K562 (cell line): ENCODE measurements around the gene VWA5B1. TPM values are rescaled to one million over a fixed set of nuclear protein-coding genes. Genes with fewer than 3 reads are reported as not detected.

Source experiments
- ATAC-seq: fragments of 200-7000 bp; cut with Tn5 transposase; 3 replicates; pipeline ENCODE4 v1.9.1; 2020; ENCODE audit warnings: moderate library complexity
- BruUV-seq: library from RNA; stranded (reverse); fragments of 400-500 nt; replicated peaks from 2 replicates; lab custom pipeline; 2021; lab: Mats Ljungman, UMichigan
- CTCF ChIA-PET: fragments of 300-600 bp; formaldehyde crosslinking; extraction: SDS; loops from one replicate; lab custom pipeline; 2021; ENCODE audit warnings: low intra/inter-chr PET ratio; lab: Yijun Ruan, JAX
- POLR2A ChIA-PET: fragments of 300-600, 350-650 bp; sonication (Branson Sonifier 250); formaldehyde crosslinking; extraction: SDS; loops from one replicate; lab custom pipeline; 2021; ENCODE audit warnings: antibody characterized with exemption, inconsistent platforms; lab: Yijun Ruan, JAX
- DNase-seq, 4 experiments: peaks; one replicate each; pipeline versions ENCODE4 v3.0.0 to v3.0.0-alpha.2; 2011 to 2018; ENCODE audit warnings: low spot score in 3 of 4, mixed read lengths in 3 of 4; ENCODE audit errors: extremely low read depth in 1 of 4
- FAIRE-seq: peaks from 2 replicates; lab custom pipeline; 2011; peaks lifted over from hg19 to GRCh38; lab: Jason Lieb, UNC
- H2AFZ ChIP-seq: 2 replicates; pipeline ENCODE4 v1.6.0; 2011; ENCODE audit warnings: low read depth, low read length, control low read depth, inconsistent platforms
- H3K27ac ChIP-seq: fragments of 200-600 bp; 3 replicates; pipeline ENCODE4 v1.8.0; 2011; ENCODE audit warnings: low read depth, mild to moderate bottlenecking, control low read depth, inconsistent platforms, low read length, moderate library complexity, mixed read lengths; ENCODE audit errors: extremely low read depth
- H3K27me3 ChIP-seq, 2 experiments: fragments of 300-600 bp in 1 of 2; 2 replicates in 1 of 2; 3 replicates in 1 of 2; pipeline versions ENCODE4 v1.6.0 to v1.8.0; 2011; ENCODE audit warnings: inconsistent platforms in 2 of 2, low read length in 2 of 2, mild to moderate bottlenecking in 1 of 2, mixed read lengths in 1 of 2, moderate library complexity in 1 of 2; ENCODE audit not compliant: control insufficient read depth in 2 of 2, insufficient read depth in 2 of 2
- H3K36me3 ChIP-seq: fragments of 300-600 bp; 3 replicates; pipeline ENCODE4 v1.8.0; 2011; ENCODE audit warnings: mild to moderate bottlenecking, low read length, inconsistent platforms; ENCODE audit not compliant: control insufficient read depth, insufficient read depth
- H3K4me1 ChIP-seq, 2 experiments: fragments of 200-600 bp in 1 of 2; replicated peaks in 1 of 2; 2 replicates in 1 of 2; 3 replicates in 1 of 2; pipeline versions ENCODE4 v1.5.1 to v1.8.0; 2011; ENCODE audit warnings: inconsistent platforms in 2 of 2, low read length in 2 of 2, mild to moderate bottlenecking in 1 of 2, mixed read lengths in 1 of 2, moderate library complexity in 1 of 2; ENCODE audit not compliant: control insufficient read depth in 2 of 2, insufficient read depth in 2 of 2
- H3K4me2 ChIP-seq: 2 replicates; pipeline ENCODE4 v1.6.1; 2011; ENCODE audit warnings: low read length, control low read depth, inconsistent platforms, mixed read lengths; ENCODE audit not compliant: insufficient read depth
- H3K4me3 ChIP-seq: fragments of 200-600 bp; sonication (generic), shearing (Covaris generic); 2 replicates; pipeline ENCODE4 v1.5.1; 2016; ENCODE audit warnings: control low read depth, inconsistent platforms
- H3K79me2 ChIP-seq: fragments of 200-600 bp; 3 replicates; pipeline ENCODE4 v1.8.0; 2011; ENCODE audit warnings: low read length, inconsistent platforms; ENCODE audit not compliant: control insufficient read depth, insufficient read depth
- H3K9ac ChIP-seq, 2 experiments: 2 replicates each; pipeline versions ENCODE4 v1.6.0 to v1.6.1; 2011; ENCODE audit warnings: low read depth in 2 of 2, low read length in 2 of 2, control low read depth in 1 of 2, inconsistent platforms in 1 of 2, mild to moderate bottlenecking in 1 of 2, mixed read lengths in 1 of 2; ENCODE audit not compliant: insufficient read depth in 1 of 2
- H3K9me1 ChIP-seq: one replicate; pipeline ENCODE4 v1.6.0; 2011; ENCODE audit warnings: inconsistent platforms, mild to moderate bottlenecking, low read length, moderate library complexity; ENCODE audit not compliant: control insufficient read depth, insufficient read depth
- H3K9me3 ChIP-seq: replicated peaks from 2 replicates; pipeline ENCODE4 v1.5.1; 2011; ENCODE audit warnings: low read depth, low read length, inconsistent platforms; ENCODE audit not compliant: control insufficient read depth, insufficient read depth
- H4K20me1 ChIP-seq: replicated peaks from 2 replicates; pipeline ENCODE4 v1.6.1; 2011; ENCODE audit warnings: low read length, inconsistent platforms, mixed read lengths; ENCODE audit not compliant: control insufficient read depth, insufficient read depth
- EZH2 ChIP-seq: IDR thresholded peaks from 2 replicates; pipeline ENCODE4 v1.6.1; 2012; ENCODE audit warnings: low read depth, mild to moderate bottlenecking, inconsistent platforms, low read length, borderline replicate concordance
- HDAC1 ChIP-seq, 2 experiments: fragments of 450-650 bp; IDR thresholded peaks; 2 replicates each; pipeline ENCODE4 v1.6.1; 2016 to 2017; ENCODE audit warnings: inconsistent platforms in 1 of 2, mild to moderate bottlenecking in 1 of 2, moderate library complexity in 1 of 2
- IRF2 ChIP-seq: sonication (generic); formaldehyde crosslinking; IDR thresholded peaks from 2 replicates; pipeline ENCODE4 v1.8.1; 2022; ENCODE audit warnings: mild to moderate bottlenecking, missing genetic modification reagents
- JUND ChIP-seq, 2 experiments: IDR thresholded peaks; 2 replicates in 1 of 2; 3 replicates in 1 of 2; pipeline ENCODE4 v1.6.1; 2011; ENCODE audit warnings: borderline replicate concordance in 2 of 2, low read depth in 2 of 2, low read length in 2 of 2, improper control_type of control experiment in 1 of 2, missing biosample characterization in 1 of 2, missing genetic modification characterization in 1 of 2, missing genetic modification reagents in 1 of 2
- PHF20 ChIP-seq: fragments of 450-650 bp; IDR thresholded peaks from 2 replicates; pipeline ENCODE4 v1.6.1; 2018; ENCODE audit not compliant: partially characterized antibody
- PYGO2 ChIP-seq: fragments of 450-650 bp; IDR thresholded peaks from 2 replicates; pipeline ENCODE4 v1.6.1; 2016; ENCODE audit warnings: mild to moderate bottlenecking, missing genetic modification characterization, moderate library complexity, missing compliant biosample characterization
- ZBTB7A ChIP-seq: IDR thresholded peaks from 2 replicates; pipeline ENCODE4 v1.6.1; 2011; ENCODE audit warnings: low read depth, mild to moderate bottlenecking, low read length, moderate library complexity, borderline replicate concordance; ENCODE audit not compliant: control insufficient read depth
- ZNF174 ChIP-seq: fragments of 250-450 bp; sonication (Bioruptor Pico); IDR thresholded peaks from 2 replicates; pipeline ENCODE4 v1.4.0; 2020; ENCODE audit warnings: mild to moderate bottlenecking
- ZNF316 ChIP-seq: fragments of 450-650 bp; IDR thresholded peaks from 2 replicates; pipeline ENCODE4 v1.6.1; 2016
- WGBS: fragments of 100-300 bp; shearing (Covaris generic); methylation state at CpG from one replicate; pipeline ENCODE4 v1.1.6; 2016; ENCODE audit warnings: low coverage, mixed read lengths; ENCODE audit not compliant: insufficient coverage; ENCODE audit errors: missing lambda C conversion rate; 5-methylcytosine and 5-hydroxymethylcytosine counted together
- in situ Hi-C: fragments of 300-500 bp; cut with MboI; formaldehyde crosslinking; loops from 4 replicates; pipeline ENCODE4 v1.15.0; 2018; ENCODE audit warnings: inconsistent platforms, mixed read lengths
- intact Hi-C: fragments of 100-400 bp; cut with micrococcal nuclease; formaldehyde crosslinking; loops from 2 replicates; pipeline ENCODE4 v1.14.2; 2022
- polyA plus RNA-seq, 8 experiments: library from polyadenylated mRNA; depleted of rRNA in 4 of 8; stranded (reverse) in 5 of 8; unstranded in 3 of 8; fragments of >200 nt; fragmentation: Nextera tagmentation in 2 of 8; fragmentation: Illumina TruSeq in 1 of 8; extraction: Ambion mirVana in 2 of 8; extraction: Trizol in 1 of 8; gene quantifications; 2 replicates each; pipeline versions ENCODE4 v1.2.1 to v1.2.3, GENCODE V29; 2011 to 2014; ENCODE audit warnings: inconsistent platforms in 1 of 8, missing spikeins in 1 of 8
- total RNA-seq, 7 experiments: library from RNA; depleted of rRNA in 6 of 7; stranded (reverse); fragments of >200 nt in 6 of 7; fragmentation: Illumina TruSeq in 2 of 7; extraction: Trizol in 2 of 7; gene quantifications; 2 replicates each; pipeline versions ENCODE4 v1.2.1 to v1.2.3, GENCODE V29; 2011 to 2021; ENCODE audit warnings: low replicate concordance in 1 of 7

The VWA5B1 gene
- total and polyA plus RNA-seq, 9 of the 15 experiments (the other 6 are each of a cell fraction or from before 2014, with no cell fraction given), result not detected

DNA sequence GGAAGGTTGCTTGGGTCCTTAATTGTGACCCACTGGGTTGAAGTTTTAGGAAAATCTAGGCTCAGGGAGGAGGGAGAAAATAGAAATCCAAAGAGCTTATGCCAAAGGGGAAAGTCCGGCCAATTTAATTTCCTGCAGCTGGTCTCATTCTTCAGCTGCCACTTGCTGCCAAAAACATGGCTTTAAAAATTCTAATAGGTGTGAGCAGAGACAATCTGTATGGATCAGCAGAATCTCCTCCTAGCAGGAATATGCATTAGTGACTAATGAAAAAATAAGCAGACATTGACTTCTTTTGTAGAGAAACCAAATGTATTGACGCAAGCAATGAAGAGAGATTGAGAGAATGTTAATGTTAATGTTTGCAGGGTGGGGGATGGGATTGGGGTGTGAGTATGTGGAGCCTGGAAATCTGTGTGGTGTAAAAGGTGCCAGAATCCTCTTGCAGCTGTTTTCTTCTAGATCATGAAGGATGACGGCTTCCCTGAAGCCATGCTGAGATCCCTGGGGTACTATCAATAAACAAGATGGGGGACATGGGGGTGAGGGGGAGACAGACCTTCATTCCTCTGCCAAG, 35.3 kb downstream of the VWA5B1 start:
- no peaks in the 10 kb centered on the region for H3K9me3 ChIP-seq
- H3K79me2 ChIP-seq, result no peaks in the 10 kb centered on the region
- no peak for ATAC-seq
- WGBS, result 3% methylated on average over 3 of the region's 3 CpGs
- H3K4me2 ChIP-seq, result no peak overlapping the region
- H3K4me1 ChIP-seq, result peaks cover 0 to 2% of the 10 kb centered on the region in 2 experiments; a peak in 1 of 5 replicates
- intact Hi-C loops (no loop called here), in situ Hi-C loops (no loop called here)
- H3K36me3 ChIP-seq, result no peaks in the 10 kb centered on the region
- no TSS peak for BruUV-seq
- H3K9ac ChIP-seq, result no peak overlapping the region
- no peaks in the 10 kb centered on the region; the same call in 1 of the 2 replicates for H4K20me1 ChIP-seq
- H3K4me3 ChIP-seq, result no peak overlapping the region
- FAIRE-seq, result no peak
- no peak overlapping the region for H2AFZ ChIP-seq
- DNase-seq, result no peak
- TF ChIP-seq JUND (IDR thresholded peaks at IDR 0.05; ENCODE audit: borderline replicate concordance, low read depth, low read length) (no peak), JUND (tag; IDR thresholded peaks at IDR 0.05; ENCODE audit: borderline replicate concordance, low read depth, low read length) (no peak), ZNF316 (peak; percentile 49), HDAC1 (IDR thresholded peaks at IDR 0.05) (no peak)
- H3K27me3 ChIP-seq, result peaks cover 31 to 54% of the 10 kb centered on the region in 2 experiments
- CTCF ChIA-PET, result no interaction called here
- POLR2A ChIA-PET, result no interaction called here
- no peak overlapping the region for H3K27ac ChIP-seq
- no peaks in the 10 kb centered on the region for H3K9me1 ChIP-seq

DNA sequence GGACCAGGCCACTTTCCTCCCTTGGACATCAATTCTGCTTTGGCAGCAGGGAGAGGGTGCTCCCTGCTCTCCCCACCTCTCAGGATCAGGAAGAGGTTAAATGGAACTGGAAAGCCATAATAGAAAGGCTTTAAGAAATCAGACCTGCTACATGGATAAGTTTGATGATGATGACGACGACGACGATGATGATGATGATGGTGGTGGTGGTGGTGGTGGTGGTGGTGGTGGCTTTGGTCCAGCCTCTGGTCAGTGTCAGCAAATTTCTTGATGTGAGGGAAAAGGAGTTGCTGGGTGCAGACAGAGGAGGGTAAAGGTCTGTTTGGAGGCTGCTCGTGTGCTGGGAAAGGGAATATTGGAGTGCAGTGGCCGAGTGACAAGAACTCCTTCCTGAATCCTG, 36.8 kb downstream of the VWA5B1 start:
- Histone ChIP-seq H3K79me2 (no peaks in the 10 kb centered on the region), H3K4me1 (peaks cover 0 to 2% of the 10 kb centered on the region in 2 experiments; a peak in 1 of 5 replicates), H3K9me3 (no peaks in the 10 kb centered on the region), H3K27me3 (peaks cover 20 to 40% of the 10 kb centered on the region in 2 experiments), H3K36me3 (no peaks in the 10 kb centered on the region), H3K9me1 (no peaks in the 10 kb centered on the region), H3K27ac (no peak overlapping the region), H3K9ac (no peak overlapping the region), H3K4me2 (no peak overlapping the region), H3K4me3 (no peak overlapping the region), H4K20me1 (no peaks in the 10 kb centered on the region), H2AFZ (no peak overlapping the region)
- 0% methylated on average over 6 of the region's 6 CpGs for WGBS
- BruUV-seq, result no TSS peak
- CTCF ChIA-PET, result no interaction called here
- POLR2A ChIA-PET, result no interaction called here
- intact Hi-C loops (no loop called here), in situ Hi-C loops (no loop called here)
- ATAC-seq, result no peak
- no peak for TF ChIP-seq ZNF174 (CRISPR knock-in tag)
- TF ChIP-seq PHF20, result no peak
- no peak for TF ChIP-seq IRF2 (CRISPR knock-in tag)
- no peak for TF ChIP-seq EZH2
- TF ChIP-seq PYGO2, result no peak
- TF ChIP-seq ZBTB7A, result no peak
- no peak for DNase-seq
- FAIRE-seq, result no peak
